Sigmoid colon (tissue), 4 donors: ENCODE results near the gene ADCK1.

ENCODE experiments used
- CTCF ChIP-seq, 4 experiments: fragments of 450-650 bp in 3 of 4; fragments of 200-600 bp in 1 of 4; IDR thresholded peaks; one replicate each; pipeline ENCODE4 v1.5.1; 2016 to 2019; ENCODE audit warnings: antibody characterized with exemption in 4 of 4, mild to moderate bottlenecking in 3 of 4, moderate library complexity in 2 of 4
- POLR2AphosphoS5 ChIP-seq, 4 donors: sonication (generic); formaldehyde crosslinking; IDR thresholded peaks; one replicate each; pipeline ENCODE4 v1.6.1; 2017; ENCODE audit warnings: antibody characterized with exemption in 4 of 4

- TF ChIP-seq CTCF (IDR thresholded peaks at IDR 0.05) (no peak), POLR2AphosphoS5 (IDR thresholded peaks at IDR 0.05) (no peak)
Observed at GRCh38 chr14:77791225-77791600, 8.7 kb upstream of the ADCK1 start.
